H9 (cell line): ENCODE measurements around the gene MPL. TPM values are rescaled to one million over a fixed set of nuclear protein-coding genes. Genes with fewer than 3 reads are reported as not detected.
A peak's percentile ranks its signal among the peaks of the same experiment; 100 is the strongest.

Experiments
- DNase-seq: peaks from one replicate; pipeline ENCODE4 v3.0.0-alpha.2; 2017
- H2AFZ ChIP-seq: one replicate; pipeline ENCODE4 v1.6.1; 2013; ENCODE audit warnings: mild to moderate bottlenecking, low read length, control low read depth, moderate library complexity
- H2AK5ac ChIP-seq: 2 replicates; pipeline ENCODE4 v1.6.1; 2013; ENCODE audit warnings: low read length, control low read depth, mixed read lengths; ENCODE audit not compliant: insufficient read length
- H2BK120ac ChIP-seq: one replicate; pipeline ENCODE4 v1.6.1; 2013; ENCODE audit warnings: low read depth, mild to moderate bottlenecking, low read length, control low read depth, inconsistent platforms; ENCODE audit not compliant: poor library complexity, severe bottlenecking
- H2BK12ac ChIP-seq: 2 replicates; pipeline ENCODE4 v1.6.1; 2013; ENCODE audit warnings: low read length, control low read depth, mixed read lengths, low read depth; ENCODE audit not compliant: insufficient read length
- H2BK15ac ChIP-seq: 2 replicates; pipeline ENCODE4 v1.6.1; 2013; ENCODE audit warnings: low read depth, low read length, control low read depth
- H2BK20ac ChIP-seq: one replicate; pipeline ENCODE4 v1.6.1; 2013; ENCODE audit warnings: low read depth, mild to moderate bottlenecking, low read length, control low read depth, inconsistent platforms; ENCODE audit not compliant: poor library complexity, severe bottlenecking
- H2BK5ac ChIP-seq: 2 replicates; pipeline ENCODE4 v1.6.1; 2013; ENCODE audit warnings: low read length, control low read depth, mixed read lengths; ENCODE audit not compliant: insufficient read length
- H3K14ac ChIP-seq: 2 replicates; pipeline ENCODE4 v1.6.1; 2013; ENCODE audit warnings: low read length, control low read depth; ENCODE audit not compliant: insufficient read depth
- H3K18ac ChIP-seq: 2 replicates; pipeline ENCODE4 v1.6.1; 2013; ENCODE audit warnings: low read depth, mild to moderate bottlenecking, mixed read lengths, low read length, control low read depth; ENCODE audit not compliant: insufficient read length
- H3K23ac ChIP-seq: 2 replicates; pipeline ENCODE4 v1.6.1; 2013; ENCODE audit warnings: low read length, control low read depth, mixed read lengths, low read depth; ENCODE audit not compliant: insufficient read length
- H3K23me2 ChIP-seq: 2 replicates; pipeline ENCODE4 v1.6.1; 2013; ENCODE audit warnings: low read depth, mild to moderate bottlenecking, mixed read lengths, low read length, control low read depth; ENCODE audit not compliant: insufficient read length, poor library complexity, severe bottlenecking
- H3K27ac ChIP-seq: 2 replicates; pipeline ENCODE4 v1.5.1; 2013; ENCODE audit warnings: low read length, control low read depth, mixed read lengths, low read depth; ENCODE audit not compliant: insufficient read length
- H3K27me3 ChIP-seq: 2 replicates; pipeline ENCODE4 v1.6.1; 2013; ENCODE audit warnings: low read length, control low read depth, inconsistent platforms; ENCODE audit not compliant: insufficient read depth
- H3K4ac ChIP-seq: 2 replicates; pipeline ENCODE4 v1.6.1; 2013; ENCODE audit warnings: low read depth, mild to moderate bottlenecking, control low read depth, inconsistent platforms, low read length, moderate library complexity
- H3K4me1 ChIP-seq: 2 replicates; pipeline ENCODE4 v1.6.1; 2013; ENCODE audit warnings: low read length, control low read depth, inconsistent platforms; ENCODE audit not compliant: insufficient read depth
- H3K4me2 ChIP-seq: 2 replicates; pipeline ENCODE4 v1.6.1; 2013; ENCODE audit warnings: low read length, control low read depth, mixed read lengths; ENCODE audit not compliant: insufficient read length, insufficient read depth
- H3K56ac ChIP-seq: 2 replicates; pipeline ENCODE4 v1.6.1; 2013; ENCODE audit warnings: low read depth, mild to moderate bottlenecking, mixed read lengths, low read length, control low read depth; ENCODE audit not compliant: insufficient read length
- H3K79me1 ChIP-seq: 2 replicates; pipeline ENCODE4 v1.6.1; 2013; ENCODE audit warnings: low read depth, mild to moderate bottlenecking, moderate library complexity, low read length, control low read depth, inconsistent platforms; ENCODE audit not compliant: insufficient read depth, poor library complexity, severe bottlenecking
- H3K79me2 ChIP-seq: 2 replicates; pipeline ENCODE4 v1.6.1; 2013; ENCODE audit warnings: low read length, control low read depth, inconsistent platforms; ENCODE audit not compliant: insufficient read depth
- H3K9ac ChIP-seq: 2 replicates; pipeline ENCODE4 v1.6.1; 2013; ENCODE audit warnings: low read length, control low read depth, mixed read lengths; ENCODE audit not compliant: insufficient read length; ENCODE audit errors: extremely low read depth
- H3K9me3 ChIP-seq: one replicate; pipeline ENCODE4 v1.6.1; 2013; ENCODE audit warnings: low read depth, low read length, inconsistent platforms; ENCODE audit not compliant: control insufficient read depth
- H3T11ph ChIP-seq: one replicate; pipeline ENCODE4 v1.6.1; 2013; ENCODE audit warnings: mild to moderate bottlenecking, low read length, control low read depth, inconsistent platforms
- H4K20me1 ChIP-seq: one replicate; pipeline ENCODE4 v1.6.1; 2013; ENCODE audit not compliant: control insufficient read depth, insufficient read length, insufficient read depth
- H4K5ac ChIP-seq: 2 replicates; pipeline ENCODE4 v1.6.1; 2013; ENCODE audit warnings: low read depth, mild to moderate bottlenecking, mixed read lengths, low read length, control low read depth; ENCODE audit not compliant: insufficient read length
- H4K8ac ChIP-seq: replicated peaks from 2 replicates; pipeline ENCODE4 v1.6.1; 2013; ENCODE audit warnings: low read length, control low read depth, mixed read lengths, low read depth; ENCODE audit not compliant: insufficient read length
- H4K91ac ChIP-seq: 2 replicates; pipeline ENCODE4 v1.6.1; 2013; ENCODE audit warnings: low read depth, mild to moderate bottlenecking, moderate library complexity, mixed read lengths, low read length, control low read depth; ENCODE audit not compliant: insufficient read length
- H3K27ac Mint-ChIP-seq, 3 experiments: 2 replicates in 2 of 3; 3 replicates in 1 of 3; pipeline ENCODE4 v1.8.0; 2020 to 2021; ENCODE audit warnings: mixed read lengths in 3 of 3, mild to moderate bottlenecking in 1 of 3, moderate library complexity in 1 of 3
- H3K27me3 Mint-ChIP-seq: 2 replicates; pipeline ENCODE4 v1.8.0; 2021; ENCODE audit warnings: low read depth, mild to moderate bottlenecking, moderate library complexity, mixed read lengths
- H3K36me3 Mint-ChIP-seq, 3 experiments: 2 replicates in 2 of 3; 3 replicates in 1 of 3; pipeline ENCODE4 v1.8.0; 2020 to 2021; ENCODE audit warnings: low read depth in 3 of 3, mixed read lengths in 3 of 3; ENCODE audit not compliant: insufficient read depth in 1 of 3
- H3K4me1 Mint-ChIP-seq, 2 experiments: 2 replicates each; pipeline ENCODE4 v1.8.0; 2020; ENCODE audit warnings: mixed read lengths in 2 of 2
- H3K4me3 Mint-ChIP-seq, 2 experiments: 2 replicates in 1 of 2; 3 replicates in 1 of 2; pipeline ENCODE4 v1.8.0; 2020 to 2021; ENCODE audit warnings: mild to moderate bottlenecking in 2 of 2, mixed read lengths in 2 of 2, moderate library complexity in 1 of 2
- H3K9me3 Mint-ChIP-seq, 2 experiments: 2 replicates in 1 of 2; 3 replicates in 1 of 2; pipeline ENCODE4 v1.8.0; 2020; ENCODE audit warnings: mild to moderate bottlenecking in 2 of 2, mixed read lengths in 2 of 2, moderate library complexity in 1 of 2
- CTCF ChIP-seq: fragments of 200-600 bp; sonication (generic); conservative IDR thresholded peaks from 3 replicates; pipeline ENCODE4 v1.8.0; 2021; ENCODE audit warnings: antibody characterized with exemption, mild to moderate bottlenecking
- WGBS: extraction: QIAGEN DNeasy Blood & Tissue Kit; methylation state at CpG from one replicate; pipeline ENCODE4 v1.1.7; 2013; ENCODE audit warnings: missing lambda C conversion rate, low lambda C conversion rate, mixed read lengths; ENCODE audit not compliant: insufficient read length; ENCODE audit errors: extremely low coverage; 5-methylcytosine and 5-hydroxymethylcytosine counted together
- total RNA-seq: library from RNA; stranded (reverse); gene quantifications from 2 replicates; pipeline ENCODE4 v1.2.1, GENCODE V29; 2021

The MPL gene
- total RNA-seq, 1 experiment from 2014 or later = not detected

DNA sequence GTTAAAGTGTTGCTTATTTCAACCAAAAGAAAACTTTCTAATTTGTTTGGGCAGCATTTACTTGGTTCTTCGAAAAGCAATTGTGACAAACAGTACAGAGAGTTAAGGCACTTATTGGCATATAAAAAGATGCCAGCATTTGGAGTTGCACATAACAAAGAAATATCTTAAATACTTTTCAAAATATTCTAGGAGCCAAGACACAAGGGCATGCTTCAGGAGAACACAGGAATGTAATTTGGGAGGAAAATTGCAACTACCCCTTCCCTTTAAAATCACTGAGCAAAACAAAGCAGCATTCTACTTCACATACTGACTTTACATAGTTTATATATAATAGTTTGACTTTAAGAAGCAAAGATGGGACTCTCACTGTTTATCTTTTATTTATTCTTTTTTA, 41.4 kb upstream of the MPL start:
- no peaks in the 10 kb centered on the region for H3K79me2 ChIP-seq
- no peak overlapping the region for H2AK5ac ChIP-seq
- no peaks in the 10 kb centered on the region for H3K9me3 ChIP-seq
- H3K4me3 Mint-ChIP-seq = no peak overlapping the region
- H4K8ac ChIP-seq = no peak overlapping the region
- H2BK20ac ChIP-seq = no peak overlapping the region
- peaks cover 39 to 53% of the 10 kb centered on the region in 2 experiments for H3K4me1 Mint-ChIP-seq
- no peak overlapping the region for H3K27ac ChIP-seq
- no peak overlapping the region for H2BK120ac ChIP-seq
- WGBS = no CpG with 5 or more reads among the region's 1 CpG
- H4K91ac ChIP-seq = no peak overlapping the region
- H4K5ac ChIP-seq = no peak overlapping the region
- no peak overlapping the region for H3T11ph ChIP-seq
- no peak overlapping the region for H3K56ac ChIP-seq
- 0 out of 7 replicates have a peak overlapping the region, but pooled peaks of 2 of the 3 experiments have one; percentile 14 to 91 for H3K27ac Mint-ChIP-seq
- H3K36me3 Mint-ChIP-seq = no peaks in the 10 kb centered on the region
- no peaks in the 10 kb centered on the region for H3K27me3 ChIP-seq
- H3K79me1 ChIP-seq = no peaks in the 10 kb centered on the region
- H3K23me2 ChIP-seq = no peaks in the 10 kb centered on the region
- no peak overlapping the region for H3K4ac ChIP-seq
- no peak overlapping the region for H3K23ac ChIP-seq
- no peak for TF ChIP-seq CTCF
- H4K20me1 ChIP-seq = no peaks in the 10 kb centered on the region
- H3K9me3 Mint-ChIP-seq = no peaks in the 10 kb centered on the region
- no peak overlapping the region for H3K9ac ChIP-seq
- no peak overlapping the region for H2AFZ ChIP-seq
- no peak overlapping the region for H2BK5ac ChIP-seq
- H3K27me3 Mint-ChIP-seq = no peaks in the 10 kb centered on the region; the same call in 1 of the 2 replicates
- no peak for DNase-seq
- H2BK12ac ChIP-seq = no peak overlapping the region
- H3K4me2 ChIP-seq = no peak overlapping the region
- H3K18ac ChIP-seq = no peak overlapping the region
- H2BK15ac ChIP-seq = no peak overlapping the region
- no peak overlapping the region for H3K14ac ChIP-seq
- peaks cover 9% of the 10 kb centered on the region for H3K4me1 ChIP-seq
